ENCODE data around the gene OR51I2. TPM values are rescaled to one million over a fixed set of nuclear protein-coding genes. Genes with fewer than 3 reads are reported as not detected.

Gene OR51I2
- total RNA-seq, 1 donor from 2014 or later = not detected

DNA sequence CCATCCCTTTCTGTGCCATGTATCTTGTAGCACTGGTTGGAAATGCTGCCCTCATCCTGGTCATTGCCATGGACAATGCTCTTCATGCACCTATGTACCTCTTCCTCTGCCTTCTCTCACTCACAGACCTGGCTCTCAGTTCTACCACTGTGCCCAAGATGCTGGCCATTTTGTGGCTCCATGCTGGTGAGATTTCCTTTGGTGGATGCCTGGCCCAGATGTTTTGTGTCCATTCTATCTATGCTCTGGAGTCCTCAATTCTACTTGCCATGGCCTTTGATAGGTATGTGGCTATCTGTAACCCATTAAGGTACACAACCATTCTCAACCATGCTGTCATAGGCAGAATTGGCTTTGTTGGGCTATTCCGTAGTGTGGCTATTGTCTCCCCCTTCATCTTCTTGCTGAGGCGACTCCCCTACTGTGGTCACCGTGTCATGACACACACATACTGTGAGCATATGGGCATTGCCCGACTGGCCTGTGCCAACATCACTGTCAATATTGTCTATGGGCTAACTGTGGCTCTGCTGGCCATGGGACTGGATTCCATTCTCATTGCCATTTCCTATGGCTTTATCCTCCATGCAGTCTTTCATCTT, 39.8 kb downstream of the OR51I2 start:
- DNase-seq (ENCODE audit: low read depth, low spot score) = no peak
- peaks cover 4% of the 10 kb centered on the region for H3K27me3 Mint-ChIP-seq (ENCODE audit: low read depth)
- no peak overlapping the region for H3K27ac Mint-ChIP-seq (ENCODE audit: unreplicated experiment)
- TF ChIP-seq, protein P1, sequence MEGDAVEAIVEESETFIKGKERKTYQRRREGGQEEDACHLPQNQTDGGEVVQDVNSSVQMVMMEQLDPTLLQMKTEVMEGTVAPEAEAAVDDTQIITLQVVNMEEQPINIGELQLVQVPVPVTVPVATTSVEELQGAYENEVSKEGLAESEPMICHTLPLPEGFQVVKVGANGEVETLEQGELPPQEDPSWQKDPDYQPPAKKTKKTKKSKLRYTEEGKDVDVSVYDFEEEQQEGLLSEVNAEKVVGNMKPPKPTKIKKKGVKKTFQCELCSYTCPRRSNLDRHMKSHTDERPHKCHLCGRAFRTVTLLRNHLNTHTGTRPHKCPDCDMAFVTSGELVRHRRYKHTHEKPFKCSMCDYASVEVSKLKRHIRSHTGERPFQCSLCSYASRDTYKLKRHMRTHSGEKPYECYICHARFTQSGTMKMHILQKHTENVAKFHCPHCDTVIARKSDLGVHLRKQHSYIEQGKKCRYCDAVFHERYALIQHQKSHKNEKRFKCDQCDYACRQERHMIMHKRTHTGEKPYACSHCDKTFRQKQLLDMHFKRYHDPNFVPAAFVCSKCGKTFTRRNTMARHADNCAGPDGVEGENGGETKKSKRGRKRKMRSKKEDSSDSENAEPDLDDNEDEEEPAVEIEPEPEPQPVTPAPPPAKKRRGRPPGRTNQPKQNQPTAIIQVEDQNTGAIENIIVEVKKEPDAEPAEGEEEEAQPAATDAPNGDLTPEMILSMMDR (conservative IDR thresholded peaks at IDR 0.05) = no peak
- H3K4me3 Mint-ChIP-seq = no peak overlapping the region
- no peaks in the 10 kb centered on the region for H3K4me1 Mint-ChIP-seq
- H3K36me3 Mint-ChIP-seq (ENCODE audit: low read depth) = no peaks in the 10 kb centered on the region
- no peaks in the 10 kb centered on the region for H3K9me3 Mint-ChIP-seq

DNA sequence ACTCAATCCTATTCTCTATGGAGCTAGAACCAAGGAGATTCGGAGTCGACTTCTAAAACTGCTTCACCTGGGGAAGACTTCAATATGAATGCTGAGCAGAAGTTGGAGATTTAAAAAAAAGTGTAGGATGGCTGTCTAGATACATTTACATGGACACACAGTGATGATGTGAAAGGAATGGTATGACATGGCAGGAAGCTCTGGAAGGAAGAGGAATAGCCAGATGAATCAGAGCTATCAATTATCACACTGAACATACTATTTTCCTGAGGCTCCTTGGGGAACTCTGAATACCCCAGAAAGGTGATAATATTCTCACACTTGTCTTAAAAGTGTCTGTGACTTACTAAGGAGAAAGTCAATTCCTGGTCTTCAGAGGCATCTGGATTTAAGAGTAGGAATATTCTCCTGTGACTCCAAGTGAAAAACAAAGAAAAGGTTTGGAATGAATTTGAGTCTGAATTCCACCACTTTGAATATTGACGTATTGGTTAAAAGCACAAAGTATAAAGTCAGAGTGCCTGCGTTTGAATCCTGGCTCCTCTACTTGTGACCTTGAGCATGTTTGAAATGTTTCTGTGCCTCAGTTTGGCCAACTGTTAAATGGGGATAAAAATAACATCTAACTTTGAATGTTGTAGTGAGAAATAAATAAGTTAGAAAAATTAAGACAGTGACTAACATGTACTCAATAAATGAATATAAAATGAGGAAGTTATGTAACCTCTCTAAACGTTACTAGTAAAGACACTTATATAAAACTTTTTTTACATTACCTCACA, 40.6 kb downstream of the OR51I2 start:
- no peak overlapping the region for H3K27ac Mint-ChIP-seq (ENCODE audit: unreplicated experiment)
- no peaks in the 10 kb centered on the region for H3K36me3 Mint-ChIP-seq (ENCODE audit: low read depth)
- TF ChIP-seq, protein P1 (conservative IDR thresholded peaks at IDR 0.05) = no peak
- H3K4me3 Mint-ChIP-seq = no peak overlapping the region
- peaks cover 3% of the 10 kb centered on the region for H3K27me3 Mint-ChIP-seq (ENCODE audit: low read depth)
- DNase-seq (ENCODE audit: low read depth, low spot score) = no peak
- H3K9me3 Mint-ChIP-seq = no peaks in the 10 kb centered on the region
- H3K4me1 Mint-ChIP-seq = no peaks in the 10 kb centered on the region

DNA sequence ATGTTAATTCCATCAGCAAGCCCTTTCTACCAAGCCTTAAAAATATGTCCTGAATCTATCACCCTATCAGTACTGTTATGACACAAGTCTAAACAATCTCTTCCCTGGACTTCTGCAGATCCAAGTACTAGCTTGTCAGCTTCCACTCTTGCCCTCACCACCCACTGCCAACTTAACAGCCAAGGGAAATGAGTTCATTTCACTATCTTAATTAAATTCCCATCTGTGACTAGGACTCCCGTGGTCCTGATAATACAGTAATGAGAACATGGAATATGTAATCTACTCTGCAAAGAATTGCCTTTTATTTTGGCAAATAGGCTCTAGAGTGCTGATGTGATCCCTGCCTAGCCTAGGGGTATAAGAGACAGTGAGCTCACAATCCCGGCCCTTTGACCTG, 50.5 kb downstream of the OR51I2 start:
- Mint-ChIP-seq H3K36me3 (ENCODE audit: low read depth) (no peaks in the 10 kb centered on the region), H3K4me3 (no peak overlapping the region), H3K4me1 (no peaks in the 10 kb centered on the region), H3K27ac (ENCODE audit: unreplicated experiment) (no peak overlapping the region), H3K27me3 (ENCODE audit: low read depth) (peaks cover 2% of the 10 kb centered on the region), H3K9me3 (peaks cover 2% of the 10 kb centered on the region)
- TF ChIP-seq, protein P1 (conservative IDR thresholded peaks at IDR 0.05) = no peak
- no peak for DNase-seq (ENCODE audit: low read depth, low spot score)

DNA sequence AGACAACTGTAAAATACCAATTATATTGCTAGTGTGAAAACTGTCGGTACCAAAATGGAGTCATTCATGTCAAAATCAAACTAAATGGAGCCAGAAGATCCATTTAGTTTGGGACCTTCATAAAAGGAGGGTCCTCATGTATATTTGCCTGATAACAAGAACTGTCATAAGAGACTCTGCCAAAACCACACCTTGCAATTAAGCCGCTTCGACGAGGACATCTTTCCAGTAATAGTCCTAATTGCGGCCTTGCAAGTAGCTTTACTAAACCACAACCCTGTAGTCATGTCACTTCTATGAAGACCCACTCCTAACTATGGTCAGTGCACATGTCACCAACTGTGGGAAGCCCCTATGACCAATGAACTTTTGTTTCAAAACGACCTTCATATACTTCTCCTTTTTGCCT, 51.3 kb downstream of the OR51I2 start:
- Mint-ChIP-seq H3K36me3 (ENCODE audit: low read depth) (no peaks in the 10 kb centered on the region), H3K4me1 (no peaks in the 10 kb centered on the region), H3K27me3 (ENCODE audit: low read depth) (peaks cover 2% of the 10 kb centered on the region), H3K27ac (ENCODE audit: unreplicated experiment) (no peak overlapping the region), H3K9me3 (peaks cover 2% of the 10 kb centered on the region), H3K4me3 (no peak overlapping the region)
- TF ChIP-seq, protein P1 (conservative IDR thresholded peaks at IDR 0.05) = no peak
- DNase-seq (ENCODE audit: low read depth, low spot score) = no peak

DNA sequence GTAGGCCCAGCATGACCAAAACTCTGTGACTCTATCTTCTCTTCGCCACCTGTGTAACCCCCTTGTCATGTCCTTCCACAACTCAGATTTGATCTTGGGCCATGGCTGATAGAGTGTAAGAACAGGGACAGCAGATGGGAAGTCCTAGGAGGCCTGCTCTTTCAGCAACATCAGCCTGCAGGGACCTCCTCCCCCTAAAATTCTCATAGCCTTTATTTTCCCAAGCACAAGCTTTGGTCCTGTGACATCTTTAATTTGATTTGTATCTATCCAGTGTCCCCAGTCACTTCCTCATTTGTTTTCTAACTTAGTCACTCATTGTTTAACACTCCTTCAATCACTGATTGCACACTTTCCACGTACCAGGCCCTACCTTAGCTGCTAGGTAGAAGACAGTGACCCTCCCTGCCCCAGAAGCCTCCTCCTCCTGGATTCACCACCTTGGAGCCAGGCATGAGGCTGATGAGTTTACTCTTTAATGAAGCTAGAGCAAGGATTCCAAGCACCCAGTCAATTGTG, 55.3 kb downstream of the OR51I2 start:
- Mint-ChIP-seq H3K4me1 (no peaks in the 10 kb centered on the region), H3K9me3 (no peaks in the 10 kb centered on the region), H3K4me3 (no peak overlapping the region), H3K36me3 (ENCODE audit: low read depth) (no peaks in the 10 kb centered on the region), H3K27me3 (ENCODE audit: low read depth) (peaks cover 2% of the 10 kb centered on the region), H3K27ac (ENCODE audit: unreplicated experiment) (no peak overlapping the region)
- TF ChIP-seq, protein P1 (conservative IDR thresholded peaks at IDR 0.05) = no peak
- DNase-seq (ENCODE audit: low read depth, low spot score) = no peak
